ENCODE measurements around the gene SCN10A.

DNA sequence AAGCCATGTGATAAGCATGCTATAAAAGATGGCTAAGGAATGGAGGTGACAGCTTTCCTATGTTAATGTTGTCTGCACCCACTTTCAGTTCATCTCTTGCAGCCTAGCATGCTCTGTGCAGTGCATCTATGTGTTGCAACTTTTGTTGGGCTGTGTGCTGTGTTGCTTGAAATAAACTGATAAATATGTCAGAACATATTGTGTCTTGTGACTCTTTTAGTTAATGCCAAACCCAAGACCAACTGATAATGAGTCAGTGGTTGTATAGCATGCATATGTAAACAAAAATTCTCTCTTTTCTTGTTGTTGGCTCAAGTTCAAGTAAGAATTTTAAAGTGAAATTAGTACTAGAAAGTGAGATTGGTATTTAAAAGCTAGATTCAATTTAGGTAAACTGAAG, 37.0 kb upstream of the SCN10A start:
- TF ChIP-seq CTCF (IDR thresholded peaks at IDR 0.05) (no peak), POLR2A (IDR thresholded peaks at IDR 0.05) (no peak)

Measured in esophagus squamous epithelium (tissue), 4 donors.